GM12875 (cell line): Measurements from ENCODE around the gene MYLK4.

Experiments used
- H3K4me3 ChIP-seq: one replicate; pipeline ENCODE4 v1.5.1; 2011; ENCODE audit warnings: low read depth, low read length, control low read depth
- TF ChIP-seq, protein P1 (sequence below): IDR thresholded peaks from 2 replicates; pipeline ENCODE4 v1.5.1; 2011; ENCODE audit warnings: low read depth, mild to moderate bottlenecking, control low read depth, inconsistent platforms, low read length, moderate library complexity, borderline replicate concordance; ENCODE audit not compliant: insufficient read depth

MYLK4 gene

DNA sequence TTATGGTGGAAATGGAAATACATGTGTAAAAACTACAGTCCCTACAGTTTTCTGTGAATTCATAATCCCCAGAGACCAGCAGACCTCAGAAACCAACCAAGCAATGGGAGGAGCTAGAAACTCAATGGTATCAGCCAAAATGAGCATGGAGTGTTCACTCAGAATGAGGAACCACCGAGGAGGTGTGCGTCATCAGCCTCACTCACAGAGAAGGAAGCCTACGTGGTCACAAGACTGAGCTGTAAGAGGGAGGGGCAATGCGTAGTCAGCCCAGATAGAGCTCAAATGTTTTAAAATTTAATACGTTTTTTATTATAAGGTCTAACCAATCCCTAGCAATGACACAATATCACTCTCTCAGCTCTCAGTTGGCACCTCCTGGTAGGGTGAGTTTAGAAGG, 17.4 kb downstream of the MYLK4 start:
- TF ChIP-seq, protein P1, sequence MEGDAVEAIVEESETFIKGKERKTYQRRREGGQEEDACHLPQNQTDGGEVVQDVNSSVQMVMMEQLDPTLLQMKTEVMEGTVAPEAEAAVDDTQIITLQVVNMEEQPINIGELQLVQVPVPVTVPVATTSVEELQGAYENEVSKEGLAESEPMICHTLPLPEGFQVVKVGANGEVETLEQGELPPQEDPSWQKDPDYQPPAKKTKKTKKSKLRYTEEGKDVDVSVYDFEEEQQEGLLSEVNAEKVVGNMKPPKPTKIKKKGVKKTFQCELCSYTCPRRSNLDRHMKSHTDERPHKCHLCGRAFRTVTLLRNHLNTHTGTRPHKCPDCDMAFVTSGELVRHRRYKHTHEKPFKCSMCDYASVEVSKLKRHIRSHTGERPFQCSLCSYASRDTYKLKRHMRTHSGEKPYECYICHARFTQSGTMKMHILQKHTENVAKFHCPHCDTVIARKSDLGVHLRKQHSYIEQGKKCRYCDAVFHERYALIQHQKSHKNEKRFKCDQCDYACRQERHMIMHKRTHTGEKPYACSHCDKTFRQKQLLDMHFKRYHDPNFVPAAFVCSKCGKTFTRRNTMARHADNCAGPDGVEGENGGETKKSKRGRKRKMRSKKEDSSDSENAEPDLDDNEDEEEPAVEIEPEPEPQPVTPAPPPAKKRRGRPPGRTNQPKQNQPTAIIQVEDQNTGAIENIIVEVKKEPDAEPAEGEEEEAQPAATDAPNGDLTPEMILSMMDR: no peak
- no peak overlapping the region for H3K4me3 ChIP-seq

GRCh38 chr6:2732503-2733089, 18.1 kb downstream of the MYLK4 start:
- TF ChIP-seq, protein P1: no peak
- no peak overlapping the region for H3K4me3 ChIP-seq

- TF ChIP-seq, protein P1: no peak
- no peak overlapping the region for H3K4me3 ChIP-seq
These were observed 19.3 kb downstream of the MYLK4 start for GRCh38 chr6:2731281-2731909.

DNA sequence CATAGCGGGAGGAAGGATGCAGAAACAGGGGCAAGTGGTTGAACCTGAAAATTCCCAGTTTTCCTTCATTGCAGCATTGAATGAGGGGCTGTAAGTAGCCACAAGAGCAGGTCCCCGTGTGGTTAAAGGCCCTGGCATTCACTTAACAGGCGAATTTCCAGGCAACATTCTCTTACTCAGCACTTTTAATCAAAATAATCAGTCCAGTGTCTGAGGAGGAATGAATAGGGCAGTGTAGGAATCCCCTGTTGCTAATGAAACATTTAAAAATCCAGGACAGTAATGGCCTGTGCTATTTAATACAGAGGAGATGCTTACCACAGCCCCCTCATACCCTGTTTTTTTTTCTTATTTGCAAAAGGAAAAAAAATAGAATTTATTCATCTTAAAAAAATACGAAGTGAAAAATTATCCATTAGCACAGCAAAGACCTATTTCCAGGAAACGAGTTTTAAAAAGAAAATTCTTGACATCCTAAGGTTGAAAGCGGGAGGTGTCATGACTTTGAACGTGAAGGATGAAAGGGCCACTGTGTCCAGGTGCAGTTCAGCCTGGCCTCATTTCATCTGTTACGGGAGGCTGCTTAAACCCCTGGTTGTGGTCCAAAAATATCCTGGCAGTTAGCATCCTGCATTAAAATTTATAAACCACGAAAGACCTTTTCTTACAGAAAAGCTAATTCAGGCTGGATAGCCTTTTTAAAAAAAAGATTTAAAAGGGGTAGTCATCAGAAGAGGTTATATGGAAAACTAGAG, 20.2 kb downstream of the MYLK4 start:
- TF ChIP-seq, protein P1: no peak
- no peak overlapping the region for H3K4me3 ChIP-seq

GRCh38 chr6:2729921-2730320, 20.8 kb downstream of the MYLK4 start:
- no peak overlapping the region for H3K4me3 ChIP-seq
- TF ChIP-seq, protein P1: no peak

DNA sequence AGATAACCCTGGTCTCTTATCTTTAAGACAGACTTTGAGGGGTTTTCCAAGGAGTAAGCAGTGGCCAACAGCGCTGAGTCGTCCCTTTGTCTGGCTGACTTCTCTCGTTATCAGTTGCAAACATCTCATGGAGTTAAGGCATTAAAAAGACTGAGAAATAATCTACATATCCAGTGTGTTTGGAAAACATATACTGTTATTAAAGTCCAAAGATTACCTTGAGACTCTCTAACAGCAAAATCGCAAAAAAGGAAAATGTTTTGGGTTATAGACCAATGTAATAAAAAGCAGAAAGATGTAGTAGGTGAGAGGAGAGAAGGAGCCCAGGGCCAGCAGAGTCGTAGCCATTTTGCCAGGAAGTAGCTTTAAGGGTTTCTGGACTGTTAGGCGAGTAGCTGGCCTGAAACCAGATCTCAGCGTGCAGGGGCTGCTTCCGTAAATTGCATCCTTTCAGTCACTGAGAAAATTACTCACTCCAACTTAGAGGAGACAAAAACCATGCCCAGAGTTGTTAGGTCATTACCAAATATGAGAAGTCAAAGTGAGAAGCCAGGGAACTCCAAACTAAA, 24.6 kb downstream of the MYLK4 start:
- TF ChIP-seq, protein P1: no peak

More for the DNA sequence above, 24.6 kb downstream of the MYLK4 start:
- no peak overlapping the region for H3K4me3 ChIP-seq
